GM19455 (cell line): Measurements from ENCODE around the gene MIDN.
"Not testable (repeated sequence)": the region's sequence is repeated elsewhere in the genome, so short reads cannot be mapped to it uniquely, and the experiment has no call there.

Source experiments
- ATAC-seq: cut with Tn5 transposase; IDR thresholded peaks from one replicate; pipeline ENCODE4 v1.9.1; 2021; ENCODE audit not compliant: unreplicated experiment

The MIDN gene

GRCh38 chr19:1248139-1248785 lies at the start of gene MIDN:
TSS of gene MIDN (plus strand) at chr19:1248583. CDS start at chr19:1250297, 1,714 bp downstream.
- ATAC-seq, result peak; percentile 15

- no peak for ATAC-seq
Measured at GRCh38 chr19:1199531-1199930, 48.9 kb upstream of the MIDN start.

GRCh38 chr19:1200614-1201013 lies 47.8 kb upstream of the MIDN start:
- ATAC-seq, result not testable (repeated sequence)

DNA sequence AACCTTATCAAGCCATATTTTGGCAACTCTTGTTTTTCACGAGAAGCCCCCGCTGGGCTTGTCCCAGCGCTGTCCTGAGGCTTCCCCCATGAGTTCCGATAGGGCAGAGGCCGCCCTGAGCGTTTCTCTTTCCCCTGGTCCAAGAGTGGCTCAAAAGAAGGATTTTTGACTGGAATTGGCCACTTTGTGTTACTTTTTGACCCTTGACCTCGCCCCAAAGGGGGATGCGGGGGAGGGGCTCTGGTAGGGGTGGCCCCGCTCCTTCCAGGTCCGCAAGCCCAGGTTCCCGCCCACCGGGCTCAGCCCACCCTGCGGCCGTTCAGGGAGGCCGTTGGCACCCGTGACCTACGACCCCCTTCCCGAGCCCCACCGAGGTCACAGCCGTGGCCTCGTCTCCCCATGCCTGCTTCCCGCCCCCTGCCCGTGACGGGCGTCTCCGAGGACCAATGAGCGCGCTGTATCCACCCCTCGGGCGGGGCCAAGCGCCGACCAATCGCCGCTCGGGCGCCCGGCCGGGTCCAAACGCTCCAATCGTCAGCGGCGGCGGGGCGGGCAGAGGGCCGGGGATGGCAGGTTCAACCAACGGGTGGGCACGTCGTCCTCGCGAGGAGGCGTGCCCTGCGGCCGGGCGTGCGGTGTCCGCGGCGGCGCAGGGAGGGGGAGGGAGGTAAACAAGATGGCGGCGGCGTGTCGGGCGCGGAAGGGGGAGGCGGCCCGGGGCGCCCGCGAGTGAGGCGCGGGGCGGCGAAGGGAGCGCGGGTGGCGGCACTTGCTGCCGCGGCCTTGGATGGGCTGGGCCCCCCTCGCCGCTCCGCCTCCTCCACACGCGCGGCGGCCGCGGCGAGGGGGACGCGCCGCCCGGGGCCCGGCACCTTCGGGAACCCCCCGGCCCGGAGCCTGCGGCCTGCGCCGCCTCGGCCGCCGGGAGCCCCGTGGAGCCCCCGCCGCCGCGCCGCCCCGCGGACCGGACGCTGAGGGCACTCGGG lies 43.0 kb upstream of the MIDN start, which contains the start of gene STK11:
Gene STK11 (plus strand): TSS at position 665 of the 986 bp plus-strand sequence. CDS start 1,136 bp downstream, outside the sequence.
- peak; percentile 80 for ATAC-seq

- no peak for ATAC-seq
Measured at GRCh38 chr19:1206150-1206863, 42.1 kb upstream of the MIDN start.

- ATAC-seq, result no peak
Measured at GRCh38 chr19:1206864-1207450, 41.4 kb upstream of the MIDN start.

DNA sequence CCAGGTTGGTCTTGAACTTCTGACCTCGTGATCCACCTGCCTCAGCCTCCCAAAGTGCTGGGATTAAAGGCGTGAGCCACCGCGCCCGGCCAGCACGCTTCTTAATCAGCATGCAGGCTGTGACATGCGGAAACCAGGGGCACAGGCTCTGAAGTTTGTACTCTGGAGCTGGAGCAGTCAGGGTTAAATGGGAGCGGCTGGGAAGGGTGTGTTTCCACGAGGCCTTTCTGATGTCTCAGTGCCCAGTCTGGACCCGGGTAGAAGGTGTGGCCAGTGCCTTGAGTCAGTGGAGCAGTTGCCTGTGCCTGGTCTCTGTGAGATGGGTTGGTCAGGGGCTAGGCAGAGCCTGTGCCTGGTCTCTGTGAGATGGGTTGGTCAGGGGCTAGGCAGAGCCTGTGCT lies 39.6 kb upstream of the MIDN start:
- ATAC-seq, result not testable (repeated sequence)

DNA sequence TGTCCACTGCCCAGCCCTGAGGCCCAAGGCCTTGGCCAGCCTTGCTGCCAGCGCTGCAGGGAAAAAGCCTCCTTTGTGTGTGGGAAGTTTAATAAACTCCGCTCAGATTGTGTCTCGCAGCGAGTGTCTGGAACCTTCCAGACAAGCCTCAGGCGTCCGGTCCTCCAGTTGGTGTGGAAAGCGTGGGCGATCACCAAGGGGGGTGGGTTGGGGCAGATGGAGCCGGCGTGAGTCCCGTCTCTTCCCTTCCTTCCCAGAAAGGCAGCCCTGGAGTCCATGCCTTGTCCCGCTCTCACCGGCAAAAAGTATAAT lies 38.2 kb upstream of the MIDN start:
- no peak for ATAC-seq

GRCh38 chr19:1211494-1212234 lies 36.7 kb upstream of the MIDN start:
- ATAC-seq, result no peak

DNA sequence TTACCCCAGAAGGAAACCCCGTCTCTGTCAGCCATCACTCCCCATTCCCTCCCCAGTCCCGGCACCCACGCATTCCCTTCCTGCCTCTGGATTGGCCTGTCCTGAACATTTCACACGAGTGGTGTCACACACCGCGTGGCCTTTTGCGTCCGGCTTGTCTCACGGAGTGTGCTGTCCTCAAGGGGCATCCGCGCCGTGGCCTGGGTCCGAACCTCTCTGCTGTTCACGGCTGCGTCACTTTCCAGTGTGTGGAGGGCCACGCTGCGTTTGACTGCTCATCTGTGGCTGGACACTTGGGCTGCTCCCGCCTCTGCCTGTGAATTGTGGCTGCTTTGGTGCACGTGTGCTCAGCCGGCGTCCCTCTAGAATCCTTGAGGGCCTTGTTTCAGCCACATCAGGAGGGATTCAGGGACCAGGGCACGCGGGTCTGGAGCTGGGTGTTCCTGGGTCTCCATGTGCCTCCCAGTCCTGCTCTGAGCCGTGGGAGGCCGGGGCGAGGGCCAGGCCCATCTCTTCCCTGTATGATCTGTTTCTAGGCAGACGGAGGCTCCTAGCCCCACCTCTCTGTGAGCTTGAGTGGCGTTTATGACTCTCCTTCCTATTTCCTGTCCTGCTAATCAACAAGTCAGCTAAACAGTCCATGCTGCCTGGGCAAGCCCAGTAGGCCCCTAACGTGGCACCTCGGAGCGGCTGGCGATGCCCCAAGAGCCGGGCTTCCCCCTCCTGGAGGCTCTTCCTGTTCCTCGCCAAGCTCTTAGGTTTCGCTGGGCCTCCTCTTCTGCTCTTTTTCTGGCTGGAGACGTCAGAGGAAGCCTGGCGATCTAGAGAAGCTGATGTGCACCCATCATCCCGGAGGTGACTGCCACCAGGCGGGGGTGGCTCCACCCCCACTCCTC lies 34.7 kb upstream of the MIDN start:
- no peak for ATAC-seq

- ATAC-seq, result no peak
Measured at GRCh38 chr19:1214299-1214861, 34.0 kb upstream of the MIDN start.

- ATAC-seq, result no peak
Measured at GRCh38 chr19:1214862-1215731, 33.3 kb upstream of the MIDN start.

DNA sequence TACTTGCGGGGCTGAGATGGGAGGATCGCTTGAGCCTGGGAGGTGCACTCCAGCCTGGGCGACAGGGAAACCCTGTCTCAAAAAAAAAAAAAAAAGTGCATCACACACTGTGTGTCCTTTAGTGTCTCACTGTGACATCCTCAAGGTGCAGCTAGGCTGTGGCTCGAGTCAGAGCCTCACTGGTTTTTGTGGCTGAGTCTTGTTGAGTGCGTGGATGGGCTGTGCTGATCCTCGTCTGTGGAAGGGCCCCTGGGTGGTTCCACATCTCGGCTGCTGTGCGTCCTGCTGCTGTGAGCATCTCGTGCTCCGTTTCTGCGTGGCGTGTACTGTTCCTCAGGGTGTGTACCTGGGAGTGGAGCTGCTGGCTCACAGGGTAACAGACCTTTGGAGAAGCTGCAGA lies 31.6 kb upstream of the MIDN start:
- no peak for ATAC-seq

GRCh38 chr19:1217366-1217765 lies 31.0 kb upstream of the MIDN start:
- ATAC-seq, result no peak

DNA sequence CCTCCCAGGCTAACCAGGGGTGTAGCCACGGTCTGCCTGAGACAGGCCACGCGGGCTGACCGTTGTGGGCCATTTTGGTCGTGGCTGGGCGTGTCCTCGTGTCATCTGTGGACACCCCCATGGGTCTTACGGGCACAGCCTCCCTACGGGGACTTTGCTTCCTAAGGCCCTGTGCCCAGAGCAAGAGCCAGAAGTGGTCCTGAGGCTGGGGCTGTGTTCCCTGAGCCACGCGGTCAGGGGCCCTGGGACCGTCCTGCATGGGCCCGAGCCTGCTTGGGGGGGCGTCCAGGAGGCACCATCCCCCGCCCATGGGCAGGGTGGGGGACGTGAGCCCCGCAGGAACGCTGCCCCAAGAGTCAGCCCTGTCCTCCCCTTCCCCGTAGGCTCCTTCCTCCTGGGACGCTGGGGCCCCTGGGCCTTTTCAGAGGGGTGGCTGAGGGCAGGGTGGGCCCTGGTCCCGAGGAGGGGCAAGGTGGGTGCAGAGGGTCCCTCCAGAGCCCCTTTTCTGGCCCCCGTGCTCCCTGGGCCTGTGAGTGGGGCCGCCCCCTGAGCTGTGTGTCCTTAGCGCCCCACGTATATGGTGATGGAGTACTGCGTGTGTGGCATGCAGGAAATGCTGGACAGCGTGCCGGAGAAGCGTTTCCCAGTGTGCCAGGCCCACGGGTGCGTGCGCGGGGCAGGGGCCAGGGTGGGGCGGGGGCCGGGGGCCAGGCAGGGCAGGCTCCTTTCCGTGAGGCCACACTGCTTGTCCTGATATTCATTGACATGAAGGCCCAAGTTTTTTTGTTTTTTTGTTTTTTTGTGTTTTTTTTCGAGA lies 29.4 kb upstream of the MIDN start:
- ATAC-seq, result no peak

DNA sequence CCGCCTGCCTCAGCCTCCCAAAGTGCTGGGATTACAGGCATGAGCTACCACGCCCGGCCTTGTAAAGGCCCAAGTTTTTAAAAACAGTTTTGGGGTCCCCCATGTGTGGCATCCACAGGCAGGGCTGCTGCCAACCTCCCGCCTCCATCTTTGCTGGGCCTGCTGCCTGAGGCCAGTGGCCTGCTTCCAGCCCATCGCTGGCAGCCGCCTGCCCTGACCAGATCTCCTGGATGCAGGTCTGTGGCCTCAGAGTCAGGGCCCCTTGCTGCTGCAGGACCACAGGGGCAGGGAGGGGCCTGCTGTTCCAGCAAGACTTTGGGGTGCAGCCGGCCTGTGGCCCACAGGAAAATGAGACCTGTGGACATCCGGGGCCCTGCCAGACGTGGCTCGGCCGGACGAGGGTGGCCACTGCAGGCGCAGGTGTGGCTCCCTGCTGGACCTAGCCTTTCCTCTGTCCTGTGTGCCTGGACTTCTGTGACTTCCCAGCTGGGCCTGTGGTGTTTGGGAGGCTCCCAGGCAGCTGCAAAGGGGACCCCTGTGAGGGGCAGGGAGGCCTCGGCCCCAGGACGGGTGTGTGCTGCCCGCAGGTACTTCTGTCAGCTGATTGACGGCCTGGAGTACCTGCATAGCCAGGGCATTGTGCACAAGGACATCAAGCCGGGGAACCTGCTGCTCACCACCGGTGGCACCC lies 28.5 kb upstream of the MIDN start:
- ATAC-seq, result no peak

DNA sequence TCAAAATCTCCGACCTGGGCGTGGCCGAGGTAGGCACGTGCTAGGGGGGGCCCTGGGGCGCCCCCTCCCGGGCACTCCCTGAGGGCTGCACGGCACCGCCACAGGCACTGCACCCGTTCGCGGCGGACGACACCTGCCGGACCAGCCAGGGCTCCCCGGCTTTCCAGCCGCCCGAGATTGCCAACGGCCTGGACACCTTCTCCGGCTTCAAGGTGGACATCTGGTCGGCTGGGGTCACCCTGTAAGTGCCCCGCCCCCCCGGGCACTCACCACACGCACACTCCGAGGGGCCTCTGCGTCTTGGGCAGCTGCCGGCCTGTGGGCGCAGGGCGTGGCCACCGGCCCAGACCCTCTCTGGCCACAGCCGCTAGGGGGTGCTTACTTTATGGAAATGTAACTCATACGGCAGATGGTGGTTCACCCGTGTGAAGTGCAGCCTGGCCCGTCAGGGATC lies 27.9 kb upstream of the MIDN start:
- ATAC-seq, result no peak
